Activated effector memory CD4-positive, alpha-beta T cell treated with Interleukin-2 at 50 U/mL for 16 hours (primary cell): ENCODE results near the gene FER1L5.

ENCODE experiments used
- DNase-seq: peaks from one replicate; pipeline ENCODE4 v3.0.0-alpha.2; 2020

The FER1L5 gene

DNA sequence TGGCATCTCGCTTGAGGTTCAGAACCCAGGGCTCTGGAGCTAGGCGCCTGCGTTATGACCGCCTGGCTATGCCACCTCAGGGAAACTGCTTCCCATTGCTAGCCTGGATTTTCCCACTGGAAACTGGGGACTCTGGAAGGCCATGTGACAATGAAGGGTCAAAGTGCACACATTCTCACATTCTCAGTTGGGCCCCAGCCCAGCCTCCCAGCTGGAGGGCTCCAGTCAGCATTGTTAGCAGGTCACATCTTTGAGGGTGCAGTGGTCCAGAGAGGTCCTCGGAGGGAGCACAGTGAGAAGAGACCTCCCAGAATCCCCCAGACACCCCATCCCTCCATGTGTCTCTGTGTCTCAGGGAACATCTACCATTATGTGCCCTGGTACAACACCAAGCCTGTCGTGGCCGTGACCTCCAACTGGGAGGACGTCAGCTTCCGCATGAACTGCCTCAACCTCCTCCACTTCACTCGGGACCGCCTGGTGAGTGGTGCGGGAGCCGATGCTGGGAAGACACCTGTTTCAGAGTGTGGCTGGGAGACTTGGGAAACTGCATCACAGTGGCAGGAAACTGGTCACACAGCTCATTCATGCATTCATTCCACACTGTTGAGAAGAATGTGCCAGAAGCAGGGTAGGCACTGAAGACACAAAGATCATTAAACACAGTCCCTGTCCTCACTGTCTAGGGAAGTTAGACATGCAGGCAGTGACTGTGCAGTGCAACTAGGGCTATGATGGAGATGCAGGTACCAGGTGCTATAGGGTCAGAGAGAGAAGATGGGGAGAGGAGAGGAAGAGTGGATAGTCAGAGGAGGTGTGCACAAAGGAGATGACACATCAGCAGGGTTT, 41.6 kb downstream of the FER1L5 start:
- no peak for DNase-seq

DNA sequence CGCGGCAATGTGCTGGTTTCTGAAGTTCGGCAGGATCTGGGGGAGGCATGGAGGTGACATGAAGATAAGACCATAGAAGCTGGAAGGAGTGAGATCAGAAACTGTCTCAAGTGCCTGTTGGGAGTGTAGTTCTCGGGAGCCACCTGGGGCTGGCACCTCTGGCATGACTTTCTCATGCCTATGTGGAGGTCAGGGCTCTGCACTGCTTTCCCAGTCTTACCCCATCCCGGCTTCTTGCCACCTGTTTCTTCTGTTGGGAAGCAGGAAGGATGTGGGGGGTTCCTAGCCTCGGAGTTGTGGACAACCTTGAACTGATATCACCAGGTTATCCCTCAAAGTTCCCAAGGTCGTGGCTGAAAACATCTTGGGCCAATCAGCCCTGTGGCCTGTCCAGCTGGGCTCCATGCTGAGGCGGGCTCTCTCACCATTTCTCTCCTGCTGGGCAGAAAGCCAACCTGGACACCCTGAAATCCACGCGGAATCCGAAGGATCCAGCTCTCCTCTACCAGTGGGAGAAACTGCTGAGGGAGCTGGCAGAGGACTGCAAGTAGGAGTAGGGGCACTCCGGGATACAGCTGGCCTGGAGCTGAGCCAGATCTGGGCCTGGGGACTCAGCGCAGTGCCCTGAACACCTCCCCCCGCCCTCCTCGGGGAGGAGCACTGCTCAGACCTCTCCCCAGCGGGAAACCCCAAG, 42.5 kb downstream of the FER1L5 start:
- no peak for DNase-seq

DNA sequence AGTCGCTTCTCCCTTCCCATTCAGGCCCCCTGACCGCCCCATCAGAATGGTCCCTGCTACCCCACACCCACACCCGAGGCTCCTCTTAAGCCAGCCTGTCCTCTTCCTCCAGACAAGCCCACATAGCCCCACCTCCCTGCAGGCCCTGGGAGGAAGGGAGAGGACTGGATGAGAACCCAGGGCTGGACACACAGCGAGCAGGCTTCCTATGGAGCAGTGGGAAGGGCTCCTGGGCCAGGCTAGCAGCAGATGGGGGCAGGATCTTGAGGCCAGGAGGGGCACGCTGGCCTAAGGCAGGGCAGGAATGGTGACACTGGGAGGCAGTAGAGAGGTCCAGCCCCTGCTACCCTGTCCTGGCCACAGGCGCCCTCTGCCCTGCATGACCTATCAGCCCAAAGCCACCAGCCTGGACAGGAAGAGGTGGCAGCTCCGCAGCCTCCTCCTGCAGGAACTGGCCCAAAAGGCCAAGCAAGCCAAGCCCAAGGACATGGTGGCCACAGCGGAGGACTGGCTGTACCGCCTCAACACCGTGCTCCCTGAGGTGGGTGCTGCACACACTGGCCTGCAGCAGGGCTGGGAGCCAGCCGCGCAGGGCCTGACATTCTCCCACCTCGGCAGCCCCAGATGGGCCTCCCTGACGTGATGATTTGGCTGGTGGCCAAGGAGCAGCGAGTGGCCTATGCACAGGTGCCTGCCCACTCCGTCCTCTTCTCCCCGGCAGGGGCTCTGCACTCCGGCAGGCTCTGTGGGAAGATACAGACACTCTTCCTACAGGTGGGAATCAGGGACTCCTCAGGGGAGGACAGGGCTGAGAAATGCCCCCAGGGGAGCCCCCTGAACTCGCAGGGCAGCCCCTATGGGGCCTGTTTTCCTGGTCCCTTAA, 43.3 kb downstream of the FER1L5 start:
- no peak for DNase-seq

DNA sequence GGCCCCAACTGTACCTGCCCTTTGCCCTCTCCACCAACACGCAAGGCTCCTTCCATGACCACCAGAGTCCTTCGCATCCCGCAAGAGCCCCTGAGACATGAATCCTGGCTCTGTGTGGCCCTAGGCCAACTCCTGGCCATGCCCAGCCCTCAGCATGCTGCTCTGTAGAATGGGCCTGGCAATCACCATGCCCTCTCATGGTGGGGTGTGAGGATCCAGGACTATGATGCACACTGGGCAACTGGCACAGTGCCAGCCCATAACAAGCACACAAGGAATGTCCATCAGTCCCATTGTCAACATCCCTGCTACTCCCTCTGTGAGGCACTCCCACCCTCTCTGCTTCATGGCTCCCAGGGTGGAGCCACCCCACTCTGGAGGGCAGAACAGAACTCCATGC, 44.7 kb downstream of the FER1L5 start:
- no peak for DNase-seq

DNA sequence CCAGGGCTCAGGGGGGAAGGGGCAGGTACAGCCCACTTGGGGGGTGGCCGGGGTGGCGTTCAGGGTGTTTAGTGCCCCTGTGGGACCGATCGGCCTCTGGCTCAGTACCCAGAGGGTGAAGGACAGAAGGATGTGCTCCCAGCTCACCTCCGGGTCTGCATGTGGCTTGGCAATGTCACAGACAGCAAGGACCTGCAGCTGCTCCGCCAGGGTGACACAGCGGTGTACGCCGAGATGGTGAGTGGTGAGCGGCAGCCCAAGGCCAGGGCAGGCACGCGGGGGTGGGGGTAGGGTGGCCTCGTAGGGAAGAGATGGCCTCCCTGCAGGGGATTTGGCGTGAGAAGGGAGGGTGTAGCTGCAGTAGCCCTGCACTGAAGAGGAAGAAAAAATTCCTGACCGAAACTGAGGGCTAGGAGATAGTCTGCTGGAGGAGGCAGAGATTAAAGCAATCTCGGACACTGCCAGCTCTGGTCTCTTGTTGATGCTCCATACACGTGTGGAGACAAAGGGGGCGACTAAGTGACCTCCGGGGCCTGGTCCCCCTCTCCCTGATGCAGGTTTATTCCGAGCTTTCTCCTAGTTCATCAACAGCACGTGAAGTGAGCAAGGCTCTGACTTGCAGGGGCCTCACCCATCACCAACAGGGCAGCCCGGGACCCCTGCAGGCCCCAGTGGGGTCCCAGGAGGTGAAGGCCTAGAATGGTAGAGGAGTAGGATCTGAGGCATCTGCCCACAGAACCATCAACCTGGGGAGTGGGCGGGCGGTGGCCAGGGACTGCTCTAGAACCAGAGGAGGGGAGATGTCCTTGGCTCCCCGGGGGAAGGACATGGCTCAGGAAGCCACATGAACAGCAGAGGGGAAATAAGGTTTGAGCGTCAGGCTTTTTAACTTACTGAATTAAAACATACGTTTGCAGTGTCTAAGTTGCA, 45.4 kb downstream of the FER1L5 start:
- DNase-seq = no peak

DNA sequence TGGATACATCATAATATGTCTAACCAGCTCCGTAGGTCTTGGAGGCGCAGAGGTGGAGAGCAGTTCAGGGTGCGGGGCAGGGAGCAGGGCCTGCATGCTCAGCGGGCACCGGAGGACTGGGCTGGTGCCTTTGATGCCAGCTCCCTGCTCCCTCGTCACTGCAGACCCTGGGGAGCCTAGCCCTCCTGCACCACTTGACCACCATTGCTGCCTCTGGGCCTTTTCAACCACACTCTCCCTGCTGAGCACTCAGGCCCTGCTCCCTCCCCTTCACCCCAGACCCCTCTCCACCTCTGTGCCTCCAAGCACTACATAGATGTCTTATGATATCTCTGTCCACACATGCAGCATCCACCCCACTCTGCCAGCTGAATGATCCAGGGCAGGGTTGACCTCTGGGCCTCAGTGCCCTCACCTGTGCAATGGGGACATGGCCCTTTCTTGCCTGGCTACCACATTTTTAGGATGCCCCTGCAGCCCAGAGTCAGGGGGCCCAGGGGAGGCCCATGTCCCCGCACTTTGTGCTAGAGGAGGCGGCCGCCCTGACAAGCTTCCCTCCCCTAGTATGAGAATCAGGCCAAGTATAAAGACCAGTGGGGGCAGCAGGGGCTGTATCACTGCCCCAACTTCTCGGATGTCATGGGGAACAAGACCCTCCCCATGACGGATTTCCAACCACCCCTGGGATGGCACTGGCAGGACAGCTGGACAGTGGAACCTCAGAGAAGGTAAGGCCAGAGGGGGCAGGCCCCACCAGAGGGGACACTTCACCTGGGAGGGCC, 46.3 kb downstream of the FER1L5 start:
- DNase-seq = no peak

DNA sequence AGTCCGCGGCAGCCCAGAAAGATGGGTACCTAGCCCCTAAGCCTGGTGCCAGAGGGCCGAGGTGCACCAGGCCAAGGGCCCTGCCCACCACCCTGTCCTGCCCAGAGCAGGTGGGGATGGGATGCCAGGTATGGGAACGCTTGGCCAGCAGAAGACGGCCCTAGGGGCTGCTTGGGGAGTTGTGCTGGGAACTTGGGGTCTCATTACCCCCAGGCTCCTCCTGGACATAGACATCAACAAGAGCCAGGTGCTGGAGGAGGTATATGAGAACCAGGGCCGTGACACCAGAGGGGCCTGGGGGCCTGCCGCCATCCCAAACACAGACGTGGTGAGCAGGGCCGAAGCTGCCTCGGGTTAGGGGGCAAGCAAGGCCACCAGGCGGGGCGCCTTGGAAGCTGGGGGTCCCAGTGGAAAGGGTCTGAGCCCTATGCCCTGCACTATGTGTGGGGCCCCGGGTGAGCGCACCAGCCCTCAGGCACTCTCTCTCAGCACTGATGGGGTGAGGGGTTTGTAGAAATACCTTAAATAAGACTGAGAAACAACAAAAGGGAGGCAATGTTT, 46.9 kb downstream of the FER1L5 start:
- no peak for DNase-seq

DNA sequence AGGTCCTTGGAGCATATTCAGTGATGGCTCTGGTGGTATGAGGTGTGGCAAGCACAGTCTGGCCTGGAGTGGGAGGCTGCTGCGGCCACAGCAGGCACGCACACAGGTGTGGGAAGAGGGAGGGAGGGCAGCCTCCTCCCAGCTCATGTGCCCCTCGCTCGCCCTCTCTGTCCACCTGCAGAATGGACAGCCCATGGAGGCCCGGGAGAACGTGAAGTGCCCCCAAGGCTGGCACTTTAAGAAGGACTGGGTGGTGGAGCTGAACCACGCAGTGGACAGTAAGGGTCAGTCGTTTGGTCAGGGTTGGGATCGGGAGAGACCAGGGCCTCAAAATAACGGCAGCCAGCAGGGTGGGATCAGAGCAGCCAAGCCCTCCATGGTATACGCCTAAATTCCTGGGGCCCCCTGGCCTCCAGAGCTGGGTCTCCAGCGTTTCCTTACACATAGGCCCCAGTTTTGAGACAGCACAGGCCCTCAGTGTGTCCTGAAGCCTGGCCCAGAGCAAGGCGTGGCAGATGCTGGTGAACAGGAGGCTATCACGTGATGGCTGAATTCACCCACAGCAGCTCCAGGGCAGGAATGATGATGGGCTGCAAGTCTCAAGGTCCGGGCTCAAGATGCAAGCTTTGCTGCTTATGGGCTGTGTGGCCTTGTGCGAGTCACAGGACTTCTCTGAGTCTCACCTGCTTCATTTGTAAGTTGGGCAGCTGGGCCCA, 47.9 kb downstream of the FER1L5 start:
- DNase-seq = no peak

DNA sequence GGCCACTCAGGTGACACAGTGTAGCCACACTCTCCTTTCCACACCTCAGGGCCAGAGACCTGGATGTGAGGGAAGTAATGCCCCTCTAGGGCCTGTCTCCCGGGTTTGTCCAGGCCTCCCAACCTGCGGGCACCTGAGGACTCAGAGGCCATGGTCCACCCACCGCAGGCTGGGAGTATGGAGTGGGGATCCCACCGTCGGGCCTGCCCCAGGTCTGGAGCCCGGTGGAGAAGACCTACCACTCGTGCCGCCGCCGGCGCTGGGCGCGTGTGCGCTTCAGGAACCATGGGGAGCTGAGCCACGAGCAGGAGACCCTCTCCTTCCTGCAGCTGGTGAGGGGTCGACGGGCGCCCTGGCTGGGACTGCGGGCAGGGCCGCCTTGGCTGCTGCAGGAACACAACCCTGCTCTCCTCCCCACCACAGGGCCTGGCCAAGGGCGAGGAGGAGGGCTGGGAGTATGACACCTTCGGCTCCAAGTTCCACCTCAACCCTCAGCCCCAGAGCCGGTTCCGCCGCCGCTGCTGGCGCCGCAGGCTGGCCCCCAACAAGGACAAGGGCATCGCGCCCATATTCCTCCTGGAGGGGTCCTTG, 48.6 kb downstream of the FER1L5 start:
- no peak for DNase-seq

DNA sequence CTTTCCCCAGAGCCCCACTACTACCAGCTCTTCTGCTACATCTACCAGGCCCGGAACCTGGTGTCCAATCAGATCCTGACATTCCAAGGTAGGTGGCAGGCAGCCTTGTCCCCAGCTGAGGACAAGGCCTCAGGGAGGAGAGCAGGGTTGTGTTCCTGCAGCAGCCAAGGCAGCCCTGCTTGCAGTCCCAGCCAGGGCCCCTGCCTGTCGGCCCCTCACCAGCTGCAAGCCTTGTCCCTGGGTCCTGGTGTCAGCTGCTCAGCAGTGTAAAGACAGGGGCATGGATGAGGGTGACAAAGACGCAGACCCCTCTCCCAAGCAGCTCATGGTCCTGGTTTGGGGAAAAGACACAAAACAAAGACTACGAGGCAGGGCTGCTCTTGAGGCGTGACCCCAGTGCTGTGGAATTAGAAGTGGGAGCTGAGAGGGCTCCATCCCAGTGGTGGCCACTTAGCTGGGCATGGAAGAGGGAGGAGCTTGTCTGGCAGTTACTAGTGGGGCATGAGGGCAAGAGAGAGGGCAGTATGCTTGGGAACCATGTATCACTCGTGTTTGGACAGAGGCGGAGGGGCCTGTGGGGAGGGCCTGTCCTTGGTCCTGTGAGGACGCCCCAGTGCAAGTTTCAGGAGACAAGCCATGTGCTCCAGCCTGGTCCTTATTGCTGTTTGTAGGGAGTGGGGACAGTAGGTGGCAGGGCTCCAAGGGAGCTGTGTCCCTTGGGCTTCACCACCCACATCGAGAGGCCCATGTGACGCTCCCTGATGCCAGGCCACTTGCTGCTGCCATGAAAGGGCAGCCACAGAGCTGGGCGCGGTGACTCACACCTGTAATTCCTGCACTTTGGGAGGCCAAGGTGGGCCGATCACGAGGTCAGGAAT, 49.8 kb downstream of the FER1L5 start:
- no peak for DNase-seq

DNA sequence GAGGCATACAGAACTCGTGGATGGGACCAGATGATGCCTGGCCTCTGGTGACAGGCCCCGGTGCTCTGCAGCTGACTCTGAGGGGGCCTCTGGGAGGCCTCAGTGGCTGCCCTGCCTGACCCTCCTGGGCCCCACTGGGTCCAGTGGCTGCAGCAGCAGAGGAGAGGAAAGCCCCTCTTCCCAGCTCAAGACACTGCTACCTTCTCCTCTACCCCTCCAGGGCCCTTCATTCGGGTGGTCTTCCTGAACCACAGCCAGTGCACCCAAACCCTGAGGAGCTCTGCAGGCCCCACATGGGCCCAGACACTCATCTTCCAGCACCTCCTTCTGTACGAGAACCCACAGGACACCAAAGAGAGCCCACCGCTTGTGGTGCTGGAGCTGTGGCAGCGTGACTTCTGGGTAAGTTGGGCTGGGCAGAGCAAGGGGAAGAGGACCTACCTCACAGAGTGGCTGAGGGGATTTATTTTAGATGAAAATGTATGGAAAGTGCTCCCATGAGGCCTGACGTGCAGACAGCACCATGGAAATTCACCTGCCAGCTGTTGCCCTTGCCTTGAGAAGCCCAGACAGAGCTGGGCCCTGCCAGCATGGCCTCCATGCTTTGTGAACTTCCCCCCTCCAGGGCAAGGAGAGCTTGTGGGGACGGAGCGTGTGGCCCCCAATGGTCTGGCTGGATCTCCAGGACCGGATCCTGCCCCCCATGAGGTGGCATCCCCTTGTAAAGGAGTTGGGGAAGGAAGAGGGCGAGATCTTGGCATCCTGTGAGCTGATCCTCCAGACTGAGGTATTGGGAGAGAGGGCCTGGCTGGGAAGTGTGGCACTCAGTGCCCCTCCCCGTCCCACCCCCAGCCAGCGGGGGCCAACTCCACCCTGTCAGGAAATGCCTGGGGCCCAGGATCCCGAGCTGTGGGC, 51.0 kb downstream of the FER1L5 start:
- no peak for DNase-seq

DNA sequence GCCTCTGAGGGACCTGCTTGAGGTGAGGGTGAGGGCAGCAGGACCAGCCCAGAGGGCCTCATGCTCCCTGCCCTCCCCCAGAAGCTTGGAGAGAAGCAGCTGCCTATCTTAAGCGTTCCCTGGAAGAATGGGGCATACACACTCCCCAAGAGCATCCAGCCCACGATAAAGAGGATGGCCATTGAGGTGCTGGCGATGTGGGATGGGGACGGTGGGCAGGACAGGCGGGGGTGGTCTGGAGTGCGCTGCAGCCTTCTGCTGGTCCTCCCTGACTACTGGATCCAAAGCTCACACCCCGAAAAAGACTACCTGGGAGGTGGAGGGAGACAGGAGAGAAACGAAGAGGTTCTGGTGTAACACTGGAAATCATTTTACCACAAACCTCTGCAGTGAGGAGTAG, 51.7 kb downstream of the FER1L5 start:
- DNase-seq = no peak

DNA sequence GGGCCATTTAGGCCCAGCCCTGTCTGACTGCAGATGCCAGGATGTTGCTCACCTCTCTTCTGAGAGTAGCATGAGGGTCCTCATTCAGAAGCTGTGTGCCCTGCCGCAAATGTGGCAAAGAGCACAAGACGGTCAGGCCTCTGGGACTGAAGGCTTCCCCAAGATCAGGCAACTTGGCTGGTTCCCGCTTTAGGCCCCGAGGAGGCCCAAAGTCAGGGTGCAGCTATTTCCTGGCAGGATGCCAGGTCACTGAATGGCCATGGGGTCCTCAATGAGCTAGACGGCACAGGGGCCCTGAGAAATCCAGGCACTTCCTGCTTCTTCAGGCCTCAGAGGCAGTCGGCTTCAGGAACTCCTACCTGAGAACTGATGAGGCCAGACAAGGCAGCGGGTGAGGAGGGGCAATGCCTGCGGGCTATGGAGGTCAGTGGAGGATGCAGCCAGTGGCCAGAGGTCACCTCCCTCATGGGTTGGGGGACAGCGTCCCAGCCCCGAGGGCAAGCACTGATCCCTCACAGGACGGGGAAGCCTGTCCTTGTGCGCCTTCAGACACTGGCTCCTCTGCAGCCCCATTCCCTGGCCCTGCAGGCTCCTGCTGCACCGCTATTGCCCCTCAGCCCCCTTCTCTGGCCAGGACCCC, 52.4 kb downstream of the FER1L5 start:
- no peak for DNase-seq

DNA sequence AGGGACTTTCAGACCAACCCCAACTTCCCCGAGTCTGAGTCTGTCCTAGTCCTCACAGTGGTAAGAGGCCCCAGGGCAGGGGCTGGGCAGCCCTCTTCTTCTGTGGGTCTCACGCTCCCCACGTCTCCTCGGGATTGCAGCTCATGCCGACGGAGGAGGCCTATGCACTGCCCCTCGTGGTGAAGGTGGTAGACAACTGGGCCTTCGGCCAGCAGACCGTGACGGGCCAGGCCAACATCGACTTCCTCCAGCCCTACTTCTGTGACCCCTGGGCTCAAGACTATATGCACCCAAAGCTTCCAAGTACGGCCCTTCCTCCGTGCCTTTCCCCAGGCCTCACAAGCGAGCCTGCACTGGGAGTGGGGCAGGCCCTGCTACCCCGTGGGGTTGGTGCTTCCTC, 53.0 kb downstream of the FER1L5 start:
- no peak for DNase-seq

DNA sequence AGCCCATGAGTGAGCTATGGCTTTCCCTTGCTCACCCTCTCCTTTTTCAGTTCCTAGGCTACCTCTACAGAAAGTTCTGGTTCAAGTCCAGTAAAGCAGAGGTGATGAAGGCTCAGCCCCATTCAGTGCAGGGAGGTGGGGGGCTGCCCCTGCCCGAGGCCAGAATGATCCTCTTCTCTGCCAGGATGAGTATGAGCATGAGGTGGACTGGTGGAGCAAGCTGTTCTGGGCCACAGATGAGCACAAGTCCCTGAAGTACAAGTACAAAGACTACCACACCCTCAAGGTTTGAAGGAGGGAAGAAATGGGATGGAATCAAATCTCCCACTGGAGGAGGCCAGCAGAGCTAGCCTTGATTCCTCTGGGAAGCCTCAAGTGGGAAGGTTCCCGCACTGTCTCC, 54.9 kb downstream of the FER1L5 start:
- DNase-seq = no peak

DNA sequence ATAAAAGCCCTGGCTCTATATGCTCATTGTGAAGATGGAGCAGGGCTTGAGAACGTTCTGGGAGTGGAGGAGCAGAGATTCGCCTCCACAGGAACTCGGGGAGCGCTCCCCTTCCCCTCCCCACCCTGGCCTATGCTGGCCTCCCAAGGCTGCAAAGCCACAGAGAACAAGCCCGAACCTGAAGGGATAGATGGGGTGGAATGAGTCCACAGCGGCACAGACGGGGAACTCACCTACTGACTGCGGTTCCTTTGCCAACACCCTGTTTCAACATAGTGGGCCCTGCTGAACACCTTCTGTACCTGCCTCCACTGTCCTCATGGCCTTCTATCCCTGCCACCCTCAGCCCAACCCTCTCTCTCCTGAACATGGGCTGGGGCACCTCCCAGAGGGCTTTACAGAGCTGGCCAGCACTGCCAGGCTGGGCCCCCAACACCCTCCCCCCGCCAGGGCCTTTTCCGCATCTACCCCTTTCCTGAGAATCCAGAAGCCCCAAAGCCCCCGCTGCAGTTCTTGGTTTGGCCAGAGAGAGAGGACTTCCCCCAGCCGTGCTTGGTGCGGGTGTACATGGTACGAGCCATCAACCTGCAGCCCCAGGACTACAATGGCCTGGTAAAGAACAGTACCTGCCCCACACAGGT, 55.8 kb downstream of the FER1L5 start:
- no peak for DNase-seq

DNA sequence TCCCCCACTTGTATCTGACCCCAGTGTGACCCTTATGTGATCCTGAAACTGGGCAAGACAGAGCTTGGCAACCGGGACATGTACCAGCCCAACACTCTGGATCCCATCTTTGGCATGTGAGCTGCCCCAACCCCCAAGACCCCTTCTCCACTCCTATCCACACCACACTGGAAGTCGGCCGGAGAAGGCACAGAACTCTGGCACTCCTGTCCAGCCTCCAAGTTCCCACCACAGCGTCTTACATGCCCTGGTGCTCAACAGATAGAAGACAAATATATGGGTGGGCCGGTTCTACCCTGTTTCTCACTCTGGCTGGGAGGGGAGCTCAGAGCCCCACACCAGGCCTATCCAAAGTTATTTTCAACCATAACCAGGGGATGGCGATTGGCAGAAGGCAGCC, 56.5 kb downstream of the FER1L5 start:
- no peak for DNase-seq
